ENCODE data around the gene VMO1.

The VMO1 gene

GRCh38 chr17:4788807-4789700, 2.9 kb upstream of the VMO1 start, which contains the start of gene GLTPD2:
Gene GLTPD2 (plus strand): TSS chr17:4788964. CDS start chr17:4789012, 48 bp downstream.
- TF ChIP-seq POLR2AphosphoS5 (IDR thresholded peaks at IDR 0.05; ENCODE audit: low read depth), result no peak
- TF ChIP-seq REST (IDR thresholded peaks at IDR 0.05; ENCODE audit: insufficient replicate concordance, low read depth), result no peak
- TF ChIP-seq GABPA (IDR thresholded peaks at IDR 0.05; ENCODE audit: low read depth), result no peak
- TF ChIP-seq SPI1 (IDR thresholded peaks at IDR 0.05; ENCODE audit: borderline replicate concordance, low read depth), result no peak
- no peak for TF ChIP-seq CTCF (IDR thresholded peaks at IDR 0.05; ENCODE audit: insufficient read depth, low read length)
- no peak within 1 kb of the TSS for H3K27ac ChIP-seq (replicated peaks)
- peaks cover 13% of the 10 kb centered on the region for H3K27me3 ChIP-seq (ENCODE audit: insufficient read depth, poor library complexity, severe bottlenecking)
- peak within 1 kb of the TSS; percentile 42 for H3K4me3 ChIP-seq (replicated peaks; ENCODE audit: insufficient read depth, low read length)
- DNase-seq (ENCODE audit: low read depth in 1 of 2, low spot score in 1 of 2), result no peak

- peaks cover 13% of the 10 kb centered on the region for H3K27me3 ChIP-seq (ENCODE audit: insufficient read depth, poor library complexity, severe bottlenecking)
- no peak for TF ChIP-seq CTCF (IDR thresholded peaks at IDR 0.05; ENCODE audit: insufficient read depth, low read length)
- no peak overlapping the region for H3K27ac ChIP-seq (replicated peaks)
- no peak overlapping the region for H3K4me3 ChIP-seq (replicated peaks; ENCODE audit: insufficient read depth, low read length)
- DNase-seq (ENCODE audit: low read depth in 1 of 2, low spot score in 1 of 2), result no peak
Measured at GRCh38 chr17:4788159-4788806, 2.1 kb upstream of the VMO1 start.

GRCh38 chr17:4786516-4786915, 352 bp upstream of the VMO1 start:
- Histone ChIP-seq H3K27ac (replicated peaks) (no peak overlapping the region), H3K27me3 (ENCODE audit: insufficient read depth, poor library complexity, severe bottlenecking) (peaks cover 13% of the 10 kb centered on the region), H3K4me3 (replicated peaks; ENCODE audit: insufficient read depth, low read length) (no peak overlapping the region)
- no peak for DNase-seq (ENCODE audit: low read depth in 1 of 2, low spot score in 1 of 2)
- TF ChIP-seq CTCF (IDR thresholded peaks at IDR 0.05; ENCODE audit: insufficient read depth, low read length), result no peak
- no peak for TF ChIP-seq REST (IDR thresholded peaks at IDR 0.05; ENCODE audit: insufficient replicate concordance, low read depth)
- no peak for TF ChIP-seq SPI1 (IDR thresholded peaks at IDR 0.05; ENCODE audit: borderline replicate concordance, low read depth)
- TF ChIP-seq GABPA (IDR thresholded peaks at IDR 0.05; ENCODE audit: low read depth), result no peak
- no peak for TF ChIP-seq POLR2AphosphoS5 (IDR thresholded peaks at IDR 0.05; ENCODE audit: low read depth)

All from HL-60 (cell line).